MM.1S (cell line): ENCODE results near the gene TYRO3.
"Not testable (repeated sequence)": the region's sequence is repeated elsewhere in the genome, so short reads cannot be mapped to it uniquely, and the experiment has no call there.

ENCODE experiments used
- EZH2phosphoT487 ChIP-seq: fragments of 300-600 bp; sonication (generic); IDR thresholded peaks from 2 replicates; pipeline ENCODE4 v1.6.1; 2018; ENCODE audit warnings: antibody characterized with exemption, low read length
- TF ChIP-seq, protein P1 (sequence below): fragments of 300-600 bp; sonication (generic); IDR thresholded peaks from 2 replicates; pipeline ENCODE4 v1.5.1; 2016; ENCODE audit warnings: antibody characterized with exemption, low read length, mixed read lengths

DNA sequence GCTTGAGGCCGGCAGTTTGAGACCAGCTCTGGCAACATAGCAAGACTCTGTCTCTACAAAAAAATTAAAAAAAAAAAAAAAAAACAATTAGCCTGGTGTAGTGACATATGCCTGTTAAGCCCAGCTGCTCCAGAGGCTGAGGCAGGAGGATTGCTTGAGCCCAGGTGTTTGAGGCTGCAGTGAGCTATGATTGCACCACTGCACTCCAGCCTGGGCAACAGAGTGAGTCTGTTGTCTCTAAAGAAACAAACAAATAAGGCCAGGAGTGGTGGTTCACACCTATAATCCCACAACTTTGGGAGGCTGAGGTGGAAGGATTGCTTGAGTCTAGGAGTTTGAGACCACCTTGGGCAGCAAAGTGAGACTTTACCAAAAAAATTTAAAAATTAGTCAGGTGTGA is 10.2 kb downstream of the TYRO3 start:
- TF ChIP-seq, protein P1, sequence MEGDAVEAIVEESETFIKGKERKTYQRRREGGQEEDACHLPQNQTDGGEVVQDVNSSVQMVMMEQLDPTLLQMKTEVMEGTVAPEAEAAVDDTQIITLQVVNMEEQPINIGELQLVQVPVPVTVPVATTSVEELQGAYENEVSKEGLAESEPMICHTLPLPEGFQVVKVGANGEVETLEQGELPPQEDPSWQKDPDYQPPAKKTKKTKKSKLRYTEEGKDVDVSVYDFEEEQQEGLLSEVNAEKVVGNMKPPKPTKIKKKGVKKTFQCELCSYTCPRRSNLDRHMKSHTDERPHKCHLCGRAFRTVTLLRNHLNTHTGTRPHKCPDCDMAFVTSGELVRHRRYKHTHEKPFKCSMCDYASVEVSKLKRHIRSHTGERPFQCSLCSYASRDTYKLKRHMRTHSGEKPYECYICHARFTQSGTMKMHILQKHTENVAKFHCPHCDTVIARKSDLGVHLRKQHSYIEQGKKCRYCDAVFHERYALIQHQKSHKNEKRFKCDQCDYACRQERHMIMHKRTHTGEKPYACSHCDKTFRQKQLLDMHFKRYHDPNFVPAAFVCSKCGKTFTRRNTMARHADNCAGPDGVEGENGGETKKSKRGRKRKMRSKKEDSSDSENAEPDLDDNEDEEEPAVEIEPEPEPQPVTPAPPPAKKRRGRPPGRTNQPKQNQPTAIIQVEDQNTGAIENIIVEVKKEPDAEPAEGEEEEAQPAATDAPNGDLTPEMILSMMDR, result not testable (repeated sequence)
- not testable (repeated sequence) for TF ChIP-seq EZH2phosphoT487
